Fibroblast of skin of right quadriceps (primary cell): Measurements from ENCODE around the gene EIF4E2.
"Not testable (repeated sequence)": the region's sequence is repeated elsewhere in the genome, so short reads cannot be mapped to it uniquely, and the experiment has no call there.

Source experiments
- DNase-seq: peaks from one replicate; pipeline ENCODE4 v3.0.0-alpha.2; 2013

Gene EIF4E2

GRCh38 chr2:232570481-232570880, 20.0 kb downstream of the EIF4E2 start:
- not testable (repeated sequence) for DNase-seq

GRCh38 chr2:232571026-232571474, 20.6 kb downstream of the EIF4E2 start:
- DNase-seq: no peak

GRCh38 chr2:232573042-232573441, 22.6 kb downstream of the EIF4E2 start:
- no peak for DNase-seq

GRCh38 chr2:232573771-232574435, 23.4 kb downstream of the EIF4E2 start:
- DNase-seq: no peak

- DNase-seq: peak; percentile 26
Observed at GRCh38 chr2:232574674-232575403, 24.4 kb downstream of the EIF4E2 start.

GRCh38 chr2:232575404-232575746, 24.9 kb downstream of the EIF4E2 start:
- DNase-seq: no peak

- peak; percentile 24 for DNase-seq
Observed at GRCh38 chr2:232576995-232577394, 26.5 kb downstream of the EIF4E2 start.

- no peak for DNase-seq
Observed at GRCh38 chr2:232577841-232578240, 27.4 kb downstream of the EIF4E2 start.

- no peak for DNase-seq
Observed at GRCh38 chr2:232578626-232579025, 28.1 kb downstream of the EIF4E2 start.

- no peak for DNase-seq
Observed at GRCh38 chr2:232580648-232580981, 30.1 kb downstream of the EIF4E2 start.

- no peak for DNase-seq
Observed at GRCh38 chr2:232581725-232582124, 31.2 kb downstream of the EIF4E2 start.

- DNase-seq: no peak
Observed at GRCh38 chr2:232584238-232584637, 33.7 kb downstream of the EIF4E2 start.

GRCh38 chr2:232586943-232587505, 36.5 kb downstream of the EIF4E2 start:
- DNase-seq: no peak

- no peak for DNase-seq
Observed at GRCh38 chr2:232587512-232587911, 37.0 kb downstream of the EIF4E2 start.

GRCh38 chr2:232588031-232588430, 37.5 kb downstream of the EIF4E2 start:
- DNase-seq: no peak

GRCh38 chr2:232588680-232589585, 38.4 kb downstream of the EIF4E2 start:
- peak; percentile 54 for DNase-seq

GRCh38 chr2:232592772-232593395, 42.4 kb downstream of the EIF4E2 start:
- DNase-seq: peak; percentile 66

GRCh38 chr2:232593982-232594381, 43.5 kb downstream of the EIF4E2 start:
- DNase-seq: no peak

- DNase-seq: no peak
Observed at GRCh38 chr2:232597362-232598079, 47.0 kb downstream of the EIF4E2 start.

- no peak for DNase-seq
Observed at GRCh38 chr2:232598293-232598692, 47.8 kb downstream of the EIF4E2 start.

- no peak for DNase-seq
Observed at GRCh38 chr2:232600053-232600773, 49.7 kb downstream of the EIF4E2 start.
